HepG2 (cell line): ENCODE measurements around the gene CTIF. TPM values are rescaled to one million over a fixed set of nuclear protein-coding genes. Genes with fewer than 3 reads are reported as not detected.
A peak's percentile ranks its signal among the peaks of the same experiment; 100 is the strongest.

Source experiments
- CENPT ChIP-seq: sonication (generic); formaldehyde crosslinking; IDR thresholded peaks from 2 replicates; pipeline ENCODE4 v1.8.0; 2022; ENCODE audit warnings: low read depth, mild to moderate bottlenecking, moderate library complexity, missing genetic modification reagents
- IKZF4 ChIP-seq: sonication (generic); formaldehyde crosslinking; IDR thresholded peaks from 2 replicates; pipeline ENCODE4 v1.5.1; 2020; ENCODE audit warnings: borderline replicate concordance, mild to moderate bottlenecking, low read depth, missing genetic modification reagents; ENCODE audit errors: not compliant biosample characterization
- NR1H2 ChIP-seq: sonication (generic); formaldehyde crosslinking; IDR thresholded peaks from 2 replicates; pipeline ENCODE4 v1.8.1; 2022; ENCODE audit warnings: low read depth, missing genetic modification reagents, borderline replicate concordance
- SATB2 ChIP-seq: sonication (generic); formaldehyde crosslinking; IDR thresholded peaks from 2 replicates; pipeline ENCODE4 v1.5.0; 2020; ENCODE audit warnings: missing genetic modification reagents
- ZNF207 ChIP-seq: fragments of 450-650 bp; IDR thresholded peaks from 2 replicates; pipeline ENCODE4 v1.6.1; 2016; ENCODE audit warnings: antibody characterized with exemption, borderline replicate concordance
- ZNF234 ChIP-seq: sonication (generic); formaldehyde crosslinking; conservative IDR thresholded peaks from 2 replicates; pipeline ENCODE4 v1.5.1; 2020; ENCODE audit warnings: mild to moderate bottlenecking, missing genetic modification reagents
- ZNF572 ChIP-seq: sonication (generic); formaldehyde crosslinking; IDR thresholded peaks from 2 replicates; pipeline ENCODE4 v1.5.1; 2020; ENCODE audit warnings: mild to moderate bottlenecking, missing genetic modification reagents
- polyA plus RNA-seq, 8 experiments: library from polyadenylated mRNA; depleted of rRNA in 3 of 8; stranded (reverse) in 7 of 8; unstranded in 1 of 8; fragments of >200 nt; fragmentation: Illumina TruSeq in 4 of 8; extraction: Trizol in 4 of 8; gene quantifications; 2 replicates each; pipeline versions ENCODE4 v1.2.1 to v1.2.3, GENCODE V29; 2011 to 2016; ENCODE audit warnings: low read depth in 4 of 8, missing spikeins in 1 of 8, mixed read lengths in 1 of 8; ENCODE audit not compliant: insufficient read depth in 1 of 8
- total RNA-seq, 5 experiments: library from RNA; depleted of rRNA; stranded (reverse); fragments of >200 nt; fragmentation: Illumina TruSeq; extraction: Trizol; gene quantifications; 2 replicates each; pipeline ENCODE4 v1.2.3, GENCODE V29; 2016; ENCODE audit warnings: low read depth in 1 of 5
- TF ChIP-seq, protein P1 (sequence below): IDR thresholded peaks from 2 replicates; pipeline ENCODE4 v1.4.0; 2020; ENCODE audit warnings: mild to moderate bottlenecking, missing genetic modification reagents

CTIF gene
- total and polyA plus RNA-seq, 2 of the 13 experiments (the other 11 are each of a cell fraction or from before 2014, with no cell fraction given) = 18.2 to 28.0 TPM

- TF ChIP-seq, protein P1, sequence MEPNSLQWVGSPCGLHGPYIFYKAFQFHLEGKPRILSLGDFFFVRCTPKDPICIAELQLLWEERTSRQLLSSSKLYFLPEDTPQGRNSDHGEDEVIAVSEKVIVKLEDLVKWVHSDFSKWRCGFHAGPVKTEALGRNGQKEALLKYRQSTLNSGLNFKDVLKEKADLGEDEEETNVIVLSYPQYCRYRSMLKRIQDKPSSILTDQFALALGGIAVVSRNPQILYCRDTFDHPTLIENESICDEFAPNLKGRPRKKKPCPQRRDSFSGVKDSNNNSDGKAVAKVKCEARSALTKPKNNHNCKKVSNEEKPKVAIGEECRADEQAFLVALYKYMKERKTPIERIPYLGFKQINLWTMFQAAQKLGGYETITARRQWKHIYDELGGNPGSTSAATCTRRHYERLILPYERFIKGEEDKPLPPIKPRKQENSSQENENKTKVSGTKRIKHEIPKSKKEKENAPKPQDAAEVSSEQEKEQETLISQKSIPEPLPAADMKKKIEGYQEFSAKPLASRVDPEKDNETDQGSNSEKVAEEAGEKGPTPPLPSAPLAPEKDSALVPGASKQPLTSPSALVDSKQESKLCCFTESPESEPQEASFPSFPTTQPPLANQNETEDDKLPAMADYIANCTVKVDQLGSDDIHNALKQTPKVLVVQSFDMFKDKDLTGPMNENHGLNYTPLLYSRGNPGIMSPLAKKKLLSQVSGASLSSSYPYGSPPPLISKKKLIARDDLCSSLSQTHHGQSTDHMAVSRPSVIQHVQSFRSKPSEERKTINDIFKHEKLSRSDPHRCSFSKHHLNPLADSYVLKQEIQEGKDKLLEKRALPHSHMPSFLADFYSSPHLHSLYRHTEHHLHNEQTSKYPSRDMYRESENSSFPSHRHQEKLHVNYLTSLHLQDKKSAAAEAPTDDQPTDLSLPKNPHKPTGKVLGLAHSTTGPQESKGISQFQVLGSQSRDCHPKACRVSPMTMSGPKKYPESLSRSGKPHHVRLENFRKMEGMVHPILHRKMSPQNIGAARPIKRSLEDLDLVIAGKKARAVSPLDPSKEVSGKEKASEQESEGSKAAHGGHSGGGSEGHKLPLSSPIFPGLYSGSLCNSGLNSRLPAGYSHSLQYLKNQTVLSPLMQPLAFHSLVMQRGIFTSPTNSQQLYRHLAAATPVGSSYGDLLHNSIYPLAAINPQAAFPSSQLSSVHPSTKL (CRISPR knock-in tag) = no peak
- TF ChIP-seq ZNF207 (no peak), NR1H2 (CRISPR knock-in tag) (no peak), ZNF572 (CRISPR knock-in tag) (no peak), CENPT (CRISPR knock-in tag) (no peak), SATB2 (CRISPR knock-in tag) (peak; percentile 56; the same call in 1 of the 2 replicates), IKZF4 (CRISPR knock-in tag) (no peak), ZNF234 (no peak)
- TF ChIP-seq, all 625 proteins: peak for 70
Measured at GRCh38 chr18:48541026-48541746, 2.4 kb downstream of the CTIF start (continued).
